Measurements from ENCODE around the gene LHFPL3. TPM values are rescaled to one million over a fixed set of nuclear protein-coding genes. Genes with fewer than 3 reads are reported as not detected.

Gene LHFPL3
- total RNA-seq, 1 experiment from 2014 or later, result 0.83 TPM

DNA sequence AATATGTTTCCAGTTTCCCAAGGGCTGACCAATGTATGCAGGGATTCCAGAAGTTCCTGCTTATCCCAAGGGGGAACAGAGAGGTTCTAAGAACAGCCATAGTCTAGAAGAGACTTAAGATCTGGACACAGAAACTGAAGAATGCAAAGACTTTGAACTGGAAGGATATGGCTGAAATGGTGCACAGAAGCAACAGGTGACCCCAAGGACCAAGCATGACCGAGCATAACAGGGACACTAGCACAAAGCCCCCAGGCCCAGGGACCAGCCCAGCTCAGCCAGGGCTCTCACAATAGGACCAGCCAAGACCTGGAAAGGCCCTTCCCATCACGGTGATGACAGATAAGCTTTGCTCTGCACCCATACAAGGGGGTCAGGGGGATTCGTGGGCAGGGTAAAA lies 472.6 kb downstream of the LHFPL3 start:
- Mint-ChIP-seq H3K27me3 (ENCODE audit: low read depth) (no peaks in the 10 kb centered on the region), H3K9me3 (peaks cover 4% of the 10 kb centered on the region; the same call in 1 of the 2 replicates), H3K4me3 (no peak overlapping the region), H3K36me3 (no peaks in the 10 kb centered on the region), H3K27ac (no peak overlapping the region), H3K4me1 (peaks cover 4% of the 10 kb centered on the region)
- ChIA-PET POLR2A (no interaction called here), CTCF (interaction anchor here (1.6 kb wide), 1 partner anchor 29 kb away, joined by 4 read pairs; no protein-coding TSS in a partner anchor)
- DNase-seq (ENCODE audit: low spot score) (no peak), ATAC-seq (no peak)
- no peak for TF ChIP-seq SP1 (CRISPR knock-in tag; conservative IDR thresholded peaks at IDR 0.05)
- TF ChIP-seq E2F5 (CRISPR knock-in tag; IDR thresholded peaks at IDR 0.05), result no peak
- no peak for TF ChIP-seq PRDM15 (CRISPR knock-in tag; IDR thresholded peaks at IDR 0.05)
- TF ChIP-seq GTF2I (CRISPR knock-in tag; conservative IDR thresholded peaks at IDR 0.05), result no peak
- TF ChIP-seq, protein P1, sequence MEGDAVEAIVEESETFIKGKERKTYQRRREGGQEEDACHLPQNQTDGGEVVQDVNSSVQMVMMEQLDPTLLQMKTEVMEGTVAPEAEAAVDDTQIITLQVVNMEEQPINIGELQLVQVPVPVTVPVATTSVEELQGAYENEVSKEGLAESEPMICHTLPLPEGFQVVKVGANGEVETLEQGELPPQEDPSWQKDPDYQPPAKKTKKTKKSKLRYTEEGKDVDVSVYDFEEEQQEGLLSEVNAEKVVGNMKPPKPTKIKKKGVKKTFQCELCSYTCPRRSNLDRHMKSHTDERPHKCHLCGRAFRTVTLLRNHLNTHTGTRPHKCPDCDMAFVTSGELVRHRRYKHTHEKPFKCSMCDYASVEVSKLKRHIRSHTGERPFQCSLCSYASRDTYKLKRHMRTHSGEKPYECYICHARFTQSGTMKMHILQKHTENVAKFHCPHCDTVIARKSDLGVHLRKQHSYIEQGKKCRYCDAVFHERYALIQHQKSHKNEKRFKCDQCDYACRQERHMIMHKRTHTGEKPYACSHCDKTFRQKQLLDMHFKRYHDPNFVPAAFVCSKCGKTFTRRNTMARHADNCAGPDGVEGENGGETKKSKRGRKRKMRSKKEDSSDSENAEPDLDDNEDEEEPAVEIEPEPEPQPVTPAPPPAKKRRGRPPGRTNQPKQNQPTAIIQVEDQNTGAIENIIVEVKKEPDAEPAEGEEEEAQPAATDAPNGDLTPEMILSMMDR (IDR thresholded peaks at IDR 0.05), result no peak
- TF ChIP-seq RORB (CRISPR knock-in tag; IDR thresholded peaks at IDR 0.05), result no peak
- TF ChIP-seq, protein P2, sequence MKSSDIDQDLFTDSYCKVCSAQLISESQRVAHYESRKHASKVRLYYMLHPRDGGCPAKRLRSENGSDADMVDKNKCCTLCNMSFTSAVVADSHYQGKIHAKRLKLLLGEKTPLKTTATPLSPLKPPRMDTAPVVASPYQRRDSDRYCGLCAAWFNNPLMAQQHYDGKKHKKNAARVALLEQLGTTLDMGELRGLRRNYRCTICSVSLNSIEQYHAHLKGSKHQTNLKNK (CRISPR knock-in tag; IDR thresholded peaks at IDR 0.05), result no peak
- no peak for TF ChIP-seq KAT7 (CRISPR knock-in tag; IDR thresholded peaks at IDR 0.05; ENCODE audit: borderline replicate concordance)
- no peak for TF ChIP-seq CREM (CRISPR knock-in tag; IDR thresholded peaks at IDR 0.05)
- TF ChIP-seq JAZF1 (CRISPR knock-in tag; IDR thresholded peaks at IDR 0.05), result no peak
- TF ChIP-seq ZNF317 (CRISPR knock-in tag; IDR thresholded peaks at IDR 0.05; ENCODE audit: borderline replicate concordance, low read depth), result no peak
- TF ChIP-seq, protein P3, sequence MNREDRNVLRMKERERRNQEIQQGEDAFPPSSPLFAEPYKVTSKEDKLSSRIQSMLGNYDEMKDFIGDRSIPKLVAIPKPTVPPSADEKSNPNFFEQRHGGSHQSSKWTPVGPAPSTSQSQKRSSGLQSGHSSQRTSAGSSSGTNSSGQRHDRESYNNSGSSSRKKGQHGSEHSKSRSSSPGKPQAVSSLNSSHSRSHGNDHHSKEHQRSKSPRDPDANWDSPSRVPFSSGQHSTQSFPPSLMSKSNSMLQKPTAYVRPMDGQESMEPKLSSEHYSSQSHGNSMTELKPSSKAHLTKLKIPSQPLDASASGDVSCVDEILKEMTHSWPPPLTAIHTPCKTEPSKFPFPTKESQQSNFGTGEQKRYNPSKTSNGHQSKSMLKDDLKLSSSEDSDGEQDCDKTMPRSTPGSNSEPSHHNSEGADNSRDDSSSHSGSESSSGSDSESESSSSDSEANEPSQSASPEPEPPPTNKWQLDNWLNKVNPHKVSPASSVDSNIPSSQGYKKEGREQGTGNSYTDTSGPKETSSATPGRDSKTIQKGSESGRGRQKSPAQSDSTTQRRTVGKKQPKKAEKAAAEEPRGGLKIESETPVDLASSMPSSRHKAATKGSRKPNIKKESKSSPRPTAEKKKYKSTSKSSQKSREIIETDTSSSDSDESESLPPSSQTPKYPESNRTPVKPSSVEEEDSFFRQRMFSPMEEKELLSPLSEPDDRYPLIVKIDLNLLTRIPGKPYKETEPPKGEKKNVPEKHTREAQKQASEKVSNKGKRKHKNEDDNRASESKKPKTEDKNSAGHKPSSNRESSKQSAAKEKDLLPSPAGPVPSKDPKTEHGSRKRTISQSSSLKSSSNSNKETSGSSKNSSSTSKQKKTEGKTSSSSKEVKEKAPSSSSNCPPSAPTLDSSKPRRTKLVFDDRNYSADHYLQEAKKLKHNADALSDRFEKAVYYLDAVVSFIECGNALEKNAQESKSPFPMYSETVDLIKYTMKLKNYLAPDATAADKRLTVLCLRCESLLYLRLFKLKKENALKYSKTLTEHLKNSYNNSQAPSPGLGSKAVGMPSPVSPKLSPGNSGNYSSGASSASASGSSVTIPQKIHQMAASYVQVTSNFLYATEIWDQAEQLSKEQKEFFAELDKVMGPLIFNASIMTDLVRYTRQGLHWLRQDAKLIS (CRISPR knock-in tag; IDR thresholded peaks at IDR 0.05; ENCODE audit: borderline replicate concordance), result no peak
- TF ChIP-seq ZNF263 (CRISPR knock-in tag; IDR thresholded peaks at IDR 0.05; ENCODE audit: low read depth), result no peak
- TF ChIP-seq, protein P4, sequence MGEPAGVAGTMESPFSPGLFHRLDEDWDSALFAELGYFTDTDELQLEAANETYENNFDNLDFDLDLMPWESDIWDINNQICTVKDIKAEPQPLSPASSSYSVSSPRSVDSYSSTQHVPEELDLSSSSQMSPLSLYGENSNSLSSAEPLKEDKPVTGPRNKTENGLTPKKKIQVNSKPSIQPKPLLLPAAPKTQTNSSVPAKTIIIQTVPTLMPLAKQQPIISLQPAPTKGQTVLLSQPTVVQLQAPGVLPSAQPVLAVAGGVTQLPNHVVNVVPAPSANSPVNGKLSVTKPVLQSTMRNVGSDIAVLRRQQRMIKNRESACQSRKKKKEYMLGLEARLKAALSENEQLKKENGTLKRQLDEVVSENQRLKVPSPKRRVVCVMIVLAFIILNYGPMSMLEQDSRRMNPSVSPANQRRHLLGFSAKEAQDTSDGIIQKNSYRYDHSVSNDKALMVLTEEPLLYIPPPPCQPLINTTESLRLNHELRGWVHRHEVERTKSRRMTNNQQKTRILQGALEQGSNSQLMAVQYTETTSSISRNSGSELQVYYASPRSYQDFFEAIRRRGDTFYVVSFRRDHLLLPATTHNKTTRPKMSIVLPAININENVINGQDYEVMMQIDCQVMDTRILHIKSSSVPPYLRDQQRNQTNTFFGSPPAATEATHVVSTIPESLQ (CRISPR knock-in tag; IDR thresholded peaks at IDR 0.05), result no peak
- TF ChIP-seq FOXK1 (CRISPR knock-in tag; IDR thresholded peaks at IDR 0.05), result no peak
- TF ChIP-seq ERG (CRISPR knock-in tag; IDR thresholded peaks at IDR 0.05), result no peak
- no peak for TF ChIP-seq ZNF532 (CRISPR knock-in tag; IDR thresholded peaks at IDR 0.05; ENCODE audit: borderline replicate concordance)
- no peak for TF ChIP-seq MLX (CRISPR knock-in tag; IDR thresholded peaks at IDR 0.05)

All from WTC11 (cell line).